Lower lobe of right lung (tissue), 2 donors: Measurements from ENCODE around the gene ZNRF1. TPM values are rescaled to one million over a fixed set of nuclear protein-coding genes. Genes with fewer than 3 reads are reported as not detected.

Experiments
- ATAC-seq, 2 donors: fragments of 200-7000 bp; cut with Tn5 transposase; one replicate each; pipeline ENCODE4 v1.9.1; 2020 to 2022; ENCODE audit warnings: mild to moderate bottlenecking in 2 of 2, moderate library complexity in 2 of 2
- DNase-seq: peaks from one replicate; pipeline ENCODE4 v3.0.0-alpha.2; 2020
- H3K27ac ChIP-seq: fragments of 200-600 bp; one replicate; pipeline ENCODE4 v1.8.0; 2022
- H3K27me3 ChIP-seq: fragments of 200-600 bp; one replicate; pipeline ENCODE4 v1.8.0; 2022; ENCODE audit warnings: low read depth
- H3K36me3 ChIP-seq: fragments of 200-600 bp; one replicate; pipeline ENCODE4 v1.8.0; 2022; ENCODE audit warnings: mild to moderate bottlenecking
- H3K4me1 ChIP-seq: fragments of 200-600 bp; one replicate; pipeline ENCODE4 v1.8.0; 2022
- H3K4me3 ChIP-seq: fragments of 200-600 bp; one replicate; pipeline ENCODE4 v1.8.0; 2022; ENCODE audit warnings: mild to moderate bottlenecking
- H3K9me3 ChIP-seq: fragments of 200-600 bp; one replicate; pipeline ENCODE4 v1.8.0; 2022
- CTCF ChIP-seq: fragments of 200-600 bp; IDR thresholded peaks from one replicate; pipeline ENCODE4 v1.8.0; 2022; ENCODE audit warnings: antibody characterized with exemption, mild to moderate bottlenecking
- intact Hi-C: fragments of 100-400 bp; cut with DNase I; formaldehyde crosslinking; loops from one replicate; pipeline ENCODE4 v1.11.0; 2022
- long read RNA-seq: library from polyadenylated mRNA; unstranded; transcript quantifications from one replicate; pipeline ENCODE4 v2.0.0, GENCODE V29; 2021
- total RNA-seq: library from RNA; stranded (reverse); fragmentation: NEBNext Ultra II Directional; extraction: Animal tissue kit (Norgen Biotek cat#: 25700); gene quantifications from one replicate; pipeline ENCODE4 v1.2.1, GENCODE V29; 2021
- donor health status: DM: no; HTN: yes; CAD: no; lungs with severe emphysema.

ZNRF1 gene
- total RNA-seq: 23.5 TPM
- long read RNA-seq, full-length matches to known transcripts: 77 of 85 reads
- long read RNA-seq, partial matches to known transcripts: 0 of 85 reads
- long read RNA-seq, other reads (novel, unspliced or antisense): 8 of 85 reads

- ATAC-seq (peak; percentile 90 to 94), DNase-seq (peak; percentile 86)
- H3K4me1 ChIP-seq: peaks cover 35% of the 10 kb centered on the region
- peak within 1 kb of the TSS; percentile 83 for H3K27ac ChIP-seq
- H3K9me3 ChIP-seq: no peaks in the 10 kb centered on the region
- H3K36me3 ChIP-seq: no peaks in the 10 kb centered on the region
- no peaks in the 10 kb centered on the region for H3K27me3 ChIP-seq
- TF ChIP-seq CTCF: peak; percentile 79
- intact Hi-C loops: loop anchor here (5.0 kb wide), 1 partner anchor 114 kb away; no protein-coding TSS in a partner anchor
- peak within 1 kb of the TSS; percentile 82 for H3K4me3 ChIP-seq
These were observed at the start of gene ZNRF1 for GRCh38 chr16:74998481-74999218. Gene ZNRF1 (plus strand): TSS chr16:74999024. CDS start chr16:74999672, 648 bp downstream.

- no peak for TF ChIP-seq CTCF
- H3K4me3 ChIP-seq: no peak overlapping the region
- H3K27ac ChIP-seq: no peak overlapping the region
- H3K36me3 ChIP-seq: peaks cover 67% of the 10 kb centered on the region
- no peak for ATAC-seq
- no peaks in the 10 kb centered on the region for H3K27me3 ChIP-seq
- intact Hi-C loops: no loop called here
- no peak for DNase-seq
- no peaks in the 10 kb centered on the region for H3K4me1 ChIP-seq
- H3K9me3 ChIP-seq: no peaks in the 10 kb centered on the region
These were observed 49.5 kb upstream of the ZNRF1 start for GRCh38 chr16:74949309-74949708.

GRCh38 chr16:74950511-74950910 lies 48.3 kb upstream of the ZNRF1 start:
- DNase-seq: no peak
- Histone ChIP-seq H3K4me3 (no peak overlapping the region), H3K9me3 (no peaks in the 10 kb centered on the region), H3K27me3 (no peaks in the 10 kb centered on the region), H3K36me3 (peaks cover 63% of the 10 kb centered on the region), H3K27ac (no peak overlapping the region), H3K4me1 (no peaks in the 10 kb centered on the region)
- intact Hi-C loops: no loop called here
- no peak for ATAC-seq
- TF ChIP-seq CTCF: no peak

GRCh38 chr16:74951206-74951605 lies 47.6 kb upstream of the ZNRF1 start:
- intact Hi-C loops: no loop called here
- no peaks in the 10 kb centered on the region for H3K9me3 ChIP-seq
- TF ChIP-seq CTCF: no peak
- DNase-seq (no peak), ATAC-seq (no peak)
- peaks cover 68% of the 10 kb centered on the region for H3K36me3 ChIP-seq
- H3K4me1 ChIP-seq: no peaks in the 10 kb centered on the region
- no peak overlapping the region for H3K27ac ChIP-seq
- no peaks in the 10 kb centered on the region for H3K27me3 ChIP-seq
- H3K4me3 ChIP-seq: no peak overlapping the region

- Histone ChIP-seq H3K9me3 (no peaks in the 10 kb centered on the region), H3K27me3 (no peaks in the 10 kb centered on the region), H3K27ac (no peak overlapping the region), H3K36me3 (peaks cover 68% of the 10 kb centered on the region), H3K4me1 (no peaks in the 10 kb centered on the region), H3K4me3 (no peak overlapping the region)
- TF ChIP-seq CTCF: no peak
- intact Hi-C loops: no loop called here
- ATAC-seq (no peak), DNase-seq (no peak)
These were observed 47.1 kb upstream of the ZNRF1 start for GRCh38 chr16:74951681-74952080.
